Adipocyte (in vitro differentiated cells): ENCODE data around the gene MYH16.
"Not testable (repeated sequence)": the region's sequence is repeated elsewhere in the genome, so short reads cannot be mapped to it uniquely, and the experiment has no call there.

Source experiments
- DNase-seq: peaks from one replicate; pipeline ENCODE4 v3.0.0-alpha.2; 2015; ENCODE audit warnings: low read depth
- H3K27me3 ChIP-seq: replicated peaks from 2 replicates; pipeline ENCODE4 v1.7.0; 2013; ENCODE audit warnings: mild to moderate bottlenecking, low read length, moderate library complexity; ENCODE audit not compliant: control insufficient read depth, insufficient read depth
- H3K36me3 ChIP-seq: 2 replicates; pipeline ENCODE4 v1.7.0; 2013; ENCODE audit warnings: low read length, mild to moderate bottlenecking, moderate library complexity; ENCODE audit not compliant: control insufficient read depth, insufficient read depth, severe bottlenecking
- H3K4me1 ChIP-seq: 2 replicates; pipeline ENCODE4 v1.7.0; 2013; ENCODE audit warnings: mild to moderate bottlenecking, low read length, moderate library complexity; ENCODE audit not compliant: control insufficient read depth, insufficient read depth
- H3K4me3 ChIP-seq: 2 replicates; pipeline ENCODE4 v1.7.0; 2013; ENCODE audit warnings: mild to moderate bottlenecking, low read length, moderate library complexity
- H3K9ac ChIP-seq: 2 replicates; pipeline ENCODE4 v1.7.0; 2013; ENCODE audit warnings: mild to moderate bottlenecking, low read length, moderate library complexity
- H3K9me3 ChIP-seq: 2 replicates; pipeline ENCODE4 v1.7.0; 2013; ENCODE audit warnings: mild to moderate bottlenecking, low read length, moderate library complexity; ENCODE audit not compliant: control insufficient read depth

The MYH16 gene

DNA sequence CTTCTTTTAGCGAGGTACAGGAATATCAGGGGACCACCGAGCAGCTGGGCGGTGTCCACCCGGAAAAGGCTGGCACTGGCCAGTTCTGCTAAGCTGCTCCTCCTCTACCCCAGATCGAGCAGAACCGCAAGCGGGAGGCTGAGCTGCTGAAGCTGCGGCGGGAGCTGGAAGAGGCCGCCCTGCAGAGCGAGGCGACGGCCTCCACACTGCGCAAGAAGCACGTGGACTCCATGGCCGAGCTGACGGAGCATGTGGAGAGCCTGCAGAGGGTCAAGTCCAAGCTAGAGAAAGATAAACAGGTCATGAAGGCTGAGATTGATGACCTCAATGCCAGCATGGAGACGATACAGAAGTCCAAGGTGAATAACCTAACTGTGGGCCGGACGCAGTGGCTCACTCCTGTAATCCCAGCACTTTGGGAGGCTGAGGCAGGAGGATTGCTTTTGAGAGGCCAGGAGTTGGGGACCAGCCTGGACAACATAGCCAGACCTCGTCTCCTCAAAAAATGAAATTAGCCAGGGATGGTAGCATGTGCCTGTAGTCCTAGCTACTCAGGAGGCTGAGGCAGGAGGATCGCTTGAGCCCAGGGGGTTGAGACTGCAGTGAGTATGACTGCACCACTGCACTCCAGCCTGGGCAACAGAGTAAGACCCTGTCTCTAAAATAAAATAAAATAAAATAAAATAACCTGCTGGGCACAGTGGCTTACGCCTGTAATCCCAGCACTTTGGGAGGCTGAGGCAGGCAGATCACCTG lies 15.3 kb downstream of the MYH16 start:
- no peaks in the 10 kb centered on the region for H3K9me3 ChIP-seq
- no peaks in the 10 kb centered on the region for H3K4me1 ChIP-seq
- no peaks in the 10 kb centered on the region for H3K36me3 ChIP-seq
- DNase-seq = no peak
- H3K4me3 ChIP-seq = no peak overlapping the region
- H3K9ac ChIP-seq = no peak overlapping the region
- no peaks in the 10 kb centered on the region for H3K27me3 ChIP-seq

DNA sequence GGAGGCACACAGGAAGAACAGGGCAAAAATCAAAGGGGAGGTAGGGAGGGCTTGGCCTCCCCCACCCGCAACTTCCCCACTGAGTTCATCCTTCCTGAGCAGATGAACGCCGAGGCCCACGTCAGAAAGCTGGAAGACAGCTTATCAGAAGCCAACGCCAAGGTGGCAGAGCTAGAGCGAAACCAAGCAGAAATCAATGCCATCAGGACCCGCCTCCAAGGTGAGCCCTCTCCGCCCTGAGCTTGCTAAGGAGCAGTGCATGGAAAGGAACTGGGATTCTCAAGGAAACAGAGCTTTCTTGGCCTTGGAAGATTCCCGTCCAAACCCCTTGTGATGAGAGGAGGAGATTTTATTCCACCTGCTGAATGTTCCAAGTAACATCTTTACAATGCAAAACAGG lies 16.5 kb downstream of the MYH16 start:
- Histone ChIP-seq H3K36me3 (no peaks in the 10 kb centered on the region), H3K27me3 (no peaks in the 10 kb centered on the region), H3K4me1 (no peaks in the 10 kb centered on the region), H3K9me3 (no peaks in the 10 kb centered on the region), H3K4me3 (no peak overlapping the region), H3K9ac (no peak overlapping the region)
- no peak for DNase-seq

DNA sequence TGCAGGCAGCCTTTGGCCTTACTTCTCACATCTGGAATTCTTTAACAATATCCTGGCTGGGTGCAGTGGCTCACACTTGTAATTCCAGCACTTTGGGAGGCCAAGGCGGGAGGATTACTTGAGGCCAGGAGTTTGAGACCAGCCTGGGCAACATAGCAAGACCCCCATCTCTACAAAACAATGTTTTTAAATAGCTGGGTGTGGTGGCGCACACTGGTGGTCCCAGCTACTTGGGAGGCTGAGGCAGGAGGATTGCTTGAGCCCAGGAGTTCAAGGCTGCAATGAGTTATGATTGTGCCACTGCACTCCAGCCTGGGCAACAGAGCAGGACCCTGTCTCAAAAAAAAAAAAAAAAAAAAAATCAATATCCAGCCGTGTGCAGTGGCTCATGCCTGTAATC lies 17.5 kb downstream of the MYH16 start:
- H3K27me3 ChIP-seq, H3K4me3 ChIP-seq: not testable (repeated sequence)

DNA sequence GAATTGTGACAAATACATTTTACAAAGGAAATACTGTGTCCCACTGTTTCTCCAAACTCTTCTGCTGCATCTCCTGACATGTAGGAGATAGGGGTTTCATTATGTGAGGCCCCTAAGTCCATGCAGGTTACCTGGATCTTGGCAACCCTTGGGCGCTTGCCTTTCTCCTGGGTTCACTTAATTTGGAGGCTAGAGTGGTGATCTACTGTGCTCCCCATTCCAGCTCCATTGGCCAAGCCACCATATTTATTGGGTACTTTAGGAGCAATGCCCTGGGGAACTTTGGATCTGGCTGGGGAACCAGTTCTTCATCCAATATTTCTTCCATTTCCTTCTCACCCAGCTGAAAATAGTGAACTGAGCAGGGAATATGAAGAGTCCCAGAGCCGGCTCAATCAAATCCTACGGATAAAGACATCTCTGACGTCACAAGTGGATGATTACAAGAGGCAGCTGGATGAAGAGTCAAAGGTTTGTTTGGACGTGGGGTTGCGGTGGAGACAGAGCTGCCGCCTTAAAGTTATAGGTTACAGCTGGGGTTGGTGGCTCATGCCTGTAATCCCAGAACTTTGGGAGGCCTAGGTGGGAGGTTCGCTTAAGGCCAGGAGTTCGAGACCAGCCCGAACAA lies 18.5 kb downstream of the MYH16 start:
- H3K9me3 ChIP-seq = no peaks in the 10 kb centered on the region

More for the DNA sequence above, 17.5 kb downstream of the MYH16 start:
- not testable (repeated sequence) for DNase-seq, H3K36me3 ChIP-seq, H3K9me3 ChIP-seq, H3K4me1 ChIP-seq, H3K9ac ChIP-seq

DNA sequence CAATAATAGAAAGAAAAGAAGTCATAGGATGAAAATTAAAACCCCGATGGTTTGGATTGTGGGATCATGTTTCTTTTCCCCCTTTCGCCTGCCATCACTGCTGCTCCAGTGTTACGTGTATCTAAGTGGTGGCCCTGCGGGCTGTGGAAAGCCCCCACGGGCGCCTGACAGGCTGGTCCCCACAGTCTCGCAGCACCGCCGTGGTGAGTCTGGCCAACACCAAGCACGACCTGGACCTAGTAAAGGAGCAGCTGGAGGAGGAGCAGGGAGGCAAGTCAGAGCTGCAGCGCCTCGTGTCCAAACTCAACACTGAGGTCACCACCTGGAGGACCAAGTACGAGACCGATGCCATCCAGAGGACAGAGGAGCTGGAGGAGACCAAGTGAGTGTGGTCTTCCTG lies 19.5 kb downstream of the MYH16 start:
- H3K4me3 ChIP-seq = no peak overlapping the region
- no peaks in the 10 kb centered on the region for H3K9me3 ChIP-seq
- no peak for DNase-seq
- no peaks in the 10 kb centered on the region for H3K4me1 ChIP-seq
- no peaks in the 10 kb centered on the region for H3K27me3 ChIP-seq
- H3K9ac ChIP-seq = no peak overlapping the region
- no peaks in the 10 kb centered on the region for H3K36me3 ChIP-seq

More for the DNA sequence above, 18.5 kb downstream of the MYH16 start:
- no peaks in the 10 kb centered on the region for H3K4me1 ChIP-seq
- H3K36me3 ChIP-seq = no peaks in the 10 kb centered on the region
- no peak for DNase-seq
- no peak overlapping the region for H3K9ac ChIP-seq
- H3K4me3 ChIP-seq = no peak overlapping the region
- H3K27me3 ChIP-seq = no peaks in the 10 kb centered on the region

DNA sequence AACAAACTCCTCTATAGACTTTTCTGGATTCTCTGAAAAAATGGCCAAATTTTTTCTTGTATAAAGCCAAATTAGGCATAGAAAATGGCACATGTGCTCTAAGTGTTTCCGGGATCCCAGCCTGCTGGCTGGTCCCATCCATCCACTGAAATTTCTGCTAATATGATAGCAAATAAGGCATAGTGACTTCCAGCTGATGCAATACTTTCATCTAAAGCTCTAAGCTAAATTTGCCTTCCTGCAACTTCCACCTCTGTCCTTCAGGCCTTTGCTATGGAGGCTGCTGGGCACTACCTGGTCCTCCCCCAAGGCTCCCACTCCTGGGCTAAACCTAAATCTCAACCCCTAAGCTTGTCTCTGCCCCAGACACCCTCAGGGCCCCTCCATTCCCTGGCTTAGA lies 20.5 kb downstream of the MYH16 start:
- no peaks in the 10 kb centered on the region for H3K4me1 ChIP-seq
- H3K27me3 ChIP-seq = no peaks in the 10 kb centered on the region
- DNase-seq = peak; percentile 11
- H3K9ac ChIP-seq = no peak overlapping the region
- H3K9me3 ChIP-seq = no peaks in the 10 kb centered on the region
- H3K36me3 ChIP-seq = no peaks in the 10 kb centered on the region
- H3K4me3 ChIP-seq = no peak overlapping the region

DNA sequence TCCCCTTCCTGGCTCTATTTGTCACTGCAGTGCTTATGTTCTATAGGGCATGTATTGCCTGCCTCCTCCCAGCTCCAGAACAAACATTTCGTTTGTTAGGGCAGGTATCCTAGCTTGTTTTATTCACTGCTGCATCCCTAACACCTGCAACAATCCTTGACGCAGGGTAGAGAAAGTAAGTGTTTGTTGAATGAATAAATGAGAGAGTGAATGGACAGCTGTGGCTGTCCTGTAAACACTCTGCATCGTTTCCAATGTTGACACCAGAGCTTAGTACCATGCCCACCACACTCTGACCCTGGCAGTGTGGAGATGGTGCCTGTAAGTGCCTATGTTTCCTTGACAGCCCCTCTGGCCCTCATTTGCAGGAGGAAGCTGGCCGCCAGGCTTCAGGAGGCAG lies 21.0 kb downstream of the MYH16 start:
- H3K9me3 ChIP-seq = no peaks in the 10 kb centered on the region
- no peaks in the 10 kb centered on the region for H3K36me3 ChIP-seq
- H3K27me3 ChIP-seq = no peaks in the 10 kb centered on the region
- no peak for DNase-seq
- no peak overlapping the region for H3K9ac ChIP-seq
- H3K4me1 ChIP-seq = no peaks in the 10 kb centered on the region
- H3K4me3 ChIP-seq = no peak overlapping the region

DNA sequence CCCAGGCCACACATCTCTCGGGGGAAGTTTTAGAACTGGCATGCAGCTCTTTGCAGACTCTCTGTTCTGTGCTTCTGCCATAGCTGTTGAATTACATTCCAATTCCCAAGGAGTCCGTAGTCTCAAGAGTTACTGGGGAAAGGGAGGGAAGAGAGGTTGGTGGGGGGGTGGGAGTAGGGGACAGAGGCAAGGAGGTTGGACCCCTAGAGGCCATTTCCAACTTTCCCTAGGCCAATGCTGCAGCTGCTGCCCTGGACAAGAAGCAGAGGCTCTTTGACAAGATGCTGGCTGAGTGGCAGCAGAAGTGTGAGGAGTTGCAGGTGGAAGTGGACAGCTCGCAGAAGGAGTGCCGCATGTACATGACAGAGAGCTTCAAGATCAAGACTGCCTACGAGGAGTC lies 23.8 kb downstream of the MYH16 start:
- Histone ChIP-seq H3K4me3 (no peak overlapping the region), H3K9me3 (no peaks in the 10 kb centered on the region), H3K36me3 (no peaks in the 10 kb centered on the region), H3K9ac (no peak overlapping the region), H3K27me3 (no peaks in the 10 kb centered on the region), H3K4me1 (no peaks in the 10 kb centered on the region)
- no peak for DNase-seq

DNA sequence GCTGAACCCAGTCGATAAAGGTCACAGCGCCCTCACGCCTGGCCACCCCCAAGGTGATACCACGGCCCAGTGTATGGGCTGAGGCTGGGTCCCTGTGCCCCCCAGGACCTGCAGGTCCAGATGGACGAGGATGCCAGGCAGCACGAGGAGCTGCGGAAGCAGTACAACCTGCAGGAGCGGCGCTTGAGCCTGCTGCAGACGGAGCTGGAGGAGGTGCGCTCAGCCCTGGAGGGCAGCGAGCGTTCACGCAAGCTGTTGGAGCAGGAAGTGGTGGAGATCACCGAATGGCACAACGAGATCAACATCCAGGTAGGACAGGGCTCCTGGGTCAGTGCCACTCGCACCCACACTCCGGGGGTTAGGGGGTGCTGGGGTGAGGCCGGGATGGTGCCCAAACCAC lies 28.9 kb downstream of the MYH16 start:
- no peak for DNase-seq
- Histone ChIP-seq H3K4me1 (no peaks in the 10 kb centered on the region), H3K36me3 (no peaks in the 10 kb centered on the region), H3K9ac (no peak overlapping the region), H3K4me3 (no peak overlapping the region), H3K9me3 (no peaks in the 10 kb centered on the region), H3K27me3 (no peaks in the 10 kb centered on the region)

DNA sequence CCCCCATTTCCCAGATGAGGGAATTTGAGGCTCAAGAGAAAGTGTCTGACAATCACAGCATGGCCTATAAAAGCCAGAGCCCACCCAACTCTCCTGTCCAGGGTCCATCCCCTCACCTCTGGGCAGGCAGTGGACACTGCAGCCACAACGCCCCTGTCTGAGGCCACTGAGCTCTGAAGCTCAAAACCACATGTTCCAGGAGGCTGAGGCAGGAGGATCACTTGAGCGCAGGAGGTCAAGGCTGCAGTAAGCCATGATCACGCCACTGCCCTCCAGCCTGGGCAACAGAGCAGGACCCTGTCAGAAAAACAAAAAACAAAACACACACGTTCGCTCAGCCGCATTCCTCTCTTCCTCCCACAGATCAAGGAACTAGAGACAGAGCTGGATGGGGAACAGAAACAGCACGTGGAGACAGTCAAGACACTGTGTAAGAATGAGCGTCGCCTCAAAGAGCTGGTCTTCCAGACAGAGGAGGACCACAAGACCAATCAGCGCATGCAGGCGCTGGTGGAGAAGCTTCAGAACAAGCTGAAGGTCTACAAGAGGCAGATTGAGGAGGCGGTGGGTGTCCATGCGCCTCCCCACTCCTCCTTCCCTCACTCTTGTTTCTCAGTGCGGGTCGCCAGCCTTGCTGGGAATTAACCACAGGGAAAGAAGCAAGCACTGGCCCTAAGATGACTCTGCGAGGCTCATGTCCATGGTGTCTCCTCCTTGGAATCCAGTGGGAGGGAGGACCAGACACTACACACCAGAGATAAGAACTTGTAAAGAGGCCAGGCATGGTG lies 33.0 kb downstream of the MYH16 start:
- no peak for DNase-seq

DNA sequence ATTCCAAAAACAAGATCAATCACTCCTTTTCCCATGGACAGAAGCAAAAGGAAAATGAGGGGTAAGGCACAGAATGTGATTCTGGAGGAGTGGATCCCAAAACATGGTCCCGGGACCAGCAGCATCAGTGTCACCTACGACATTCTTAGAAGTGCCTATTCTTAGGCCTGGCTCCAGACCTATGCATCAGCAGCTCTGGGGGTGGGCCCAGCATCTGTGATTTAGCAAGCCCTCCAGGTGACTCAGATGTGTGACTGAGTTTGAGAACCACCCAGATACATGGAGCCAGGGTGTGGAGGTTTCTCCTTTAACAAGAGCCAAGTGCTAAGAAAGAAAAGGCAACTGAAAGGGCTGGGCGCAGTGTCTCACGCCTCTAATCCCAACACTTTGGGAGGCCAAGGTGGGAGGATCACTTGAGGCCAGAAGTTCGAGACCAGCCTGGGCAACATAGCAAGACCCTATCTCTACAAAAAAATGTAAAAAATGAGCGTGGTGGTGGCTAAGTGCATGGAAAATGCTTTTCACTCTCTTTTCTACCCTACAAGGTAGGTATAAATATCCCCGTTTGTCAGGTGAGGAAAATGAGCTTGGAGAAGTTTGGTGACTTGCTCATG lies 35.9 kb downstream of the MYH16 start:
- H3K9me3 ChIP-seq = peaks cover 11% of the 10 kb centered on the region
- H3K27me3 ChIP-seq = no peaks in the 10 kb centered on the region
- DNase-seq = no peak
- H3K4me1 ChIP-seq = no peaks in the 10 kb centered on the region
- no peak overlapping the region for H3K9ac ChIP-seq
- H3K36me3 ChIP-seq = no peaks in the 10 kb centered on the region
- no peak overlapping the region for H3K4me3 ChIP-seq

More for the DNA sequence above, 33.0 kb downstream of the MYH16 start:
- Histone ChIP-seq H3K9ac (no peak overlapping the region), H3K4me3 (no peak overlapping the region), H3K9me3 (peaks cover 11% of the 10 kb centered on the region), H3K36me3 (no peaks in the 10 kb centered on the region), H3K4me1 (no peaks in the 10 kb centered on the region), H3K27me3 (no peaks in the 10 kb centered on the region)
